ENCODE measurements around the gene SPECC1. TPM values are rescaled to one million over a fixed set of nuclear protein-coding genes. Genes with fewer than 3 reads are reported as not detected.

Gene SPECC1
- total and polyA plus RNA-seq, 9 of the 15 experiments (the other 6 are each of a cell fraction or from before 2014, with no cell fraction given) = 2.4 to 19.6 (median 14.7) TPM

GRCh38 chr17:20155258-20156195, 146.4 kb downstream of the SPECC1 start (continued):
- TF ChIP-seq ZBTB11 (CRISPR knock-in tag; IDR thresholded peaks at IDR 0.05) (peak in 1 of 3 experiments; percentile 23; a peak in 1 of 6 replicates), ZNF444 (CRISPR knock-in tag; IDR thresholded peaks at IDR 0.05) (no peak), CHCHD3 (CRISPR knock-in tag; IDR thresholded peaks at IDR 0.05) (no peak), NCOA1 (IDR thresholded peaks at IDR 0.05; ENCODE audit: low read depth) (no peak), KDM1A (IDR thresholded peaks at IDR 0.05) (no peak), SMC3 (conservative IDR thresholded peaks at IDR 0.05; ENCODE audit: insufficient read depth, low read depth, low read length) (no peak), NRF1 (conservative IDR thresholded peaks at IDR 0.05 in 1 of 2, IDR thresholded peaks at IDR 0.05 in 1 of 2) (peak; percentile 70 to 74), TAF1 (IDR thresholded peaks at IDR 0.05; ENCODE audit: control insufficient read depth, extremely low read depth, insufficient read depth, low read length, severe bottlenecking) (peak; percentile 46), CREM (IDR thresholded peaks at IDR 0.05; ENCODE audit: low read depth) (peak; percentile 57), REST (IDR thresholded peaks at IDR 0.05; ENCODE audit: borderline replicate concordance) (peak; percentile 70), REST (CRISPR knock-in tag; IDR thresholded peaks at IDR 0.05; ENCODE audit: low read depth) (no peak), ARID1B (IDR thresholded peaks at IDR 0.05) (no peak), ATF3 (IDR thresholded peaks at IDR 0.05) (no peak), ATF3 (CRISPR knock-in tag; conservative IDR thresholded peaks at IDR 0.05) (no peak)
